Astrocyte (in vitro differentiated cells and primary cell): ENCODE measurements around the gene TPX2. TPM values are rescaled to one million over a fixed set of nuclear protein-coding genes. Genes with fewer than 3 reads are reported as not detected.

Source experiments
- DNase-seq: peaks from one replicate; pipeline ENCODE4 v3.0.0-alpha.2; 2010; ENCODE audit warnings: low read depth
- FAIRE-seq: peaks from 2 replicates; lab custom pipeline; 2011; peaks lifted over from hg19 to GRCh38; lab: Jason Lieb, UNC
- H2AFZ ChIP-seq: 2 replicates; pipeline ENCODE4 v1.6.0; 2012; ENCODE audit warnings: low read depth, low read length, inconsistent platforms
- H3K27ac ChIP-seq: 2 replicates; pipeline ENCODE4 v1.5.1; 2011; ENCODE audit warnings: low read depth, low read length, inconsistent platforms
- H3K27me3 ChIP-seq: 2 replicates; pipeline ENCODE4 v1.6.0; 2011; ENCODE audit warnings: low read length, inconsistent platforms; ENCODE audit not compliant: insufficient read depth
- H3K36me3 ChIP-seq: 2 replicates; pipeline ENCODE4 v1.5.1; 2011; ENCODE audit warnings: low read length, inconsistent platforms; ENCODE audit not compliant: insufficient read depth
- H3K4me1 ChIP-seq: 2 replicates; pipeline ENCODE4 v1.5.1; 2011; ENCODE audit warnings: low read length, inconsistent platforms; ENCODE audit not compliant: insufficient read depth
- H3K4me2 ChIP-seq: 2 replicates; pipeline ENCODE4 v1.6.0; 2012; ENCODE audit warnings: low read length, inconsistent platforms
- H3K4me3 ChIP-seq: 2 replicates; pipeline ENCODE4 v1.5.1; 2011; ENCODE audit warnings: low read depth, mild to moderate bottlenecking, low read length, inconsistent platforms; ENCODE audit not compliant: insufficient read depth
- H3K79me2 ChIP-seq: 2 replicates; pipeline ENCODE4 v1.6.0; 2012; ENCODE audit warnings: mild to moderate bottlenecking, low read length, inconsistent platforms; ENCODE audit not compliant: insufficient read depth
- H3K9ac ChIP-seq: 2 replicates; pipeline ENCODE4 v1.6.0; 2012; ENCODE audit warnings: mild to moderate bottlenecking, low read length, inconsistent platforms
- H3K9me3 ChIP-seq: 2 replicates; pipeline ENCODE4 v1.5.1; 2012; ENCODE audit warnings: low read depth, mild to moderate bottlenecking, low read length, inconsistent platforms; ENCODE audit not compliant: insufficient read depth
- H4K20me1 ChIP-seq: 2 replicates; pipeline ENCODE4 v1.6.0; 2012; ENCODE audit warnings: low read length, inconsistent platforms; ENCODE audit not compliant: insufficient read depth
- H3K27ac Mint-ChIP-seq: one replicate; pipeline ENCODE4 v1.8.0; 2021; ENCODE audit warnings: mild to moderate bottlenecking, mixed read lengths; ENCODE audit not compliant: unreplicated experiment
- H3K27me3 Mint-ChIP-seq: one replicate; pipeline ENCODE4 v1.8.0; 2021; ENCODE audit warnings: low read depth, mixed read lengths; ENCODE audit not compliant: unreplicated experiment
- H3K36me3 Mint-ChIP-seq: one replicate; pipeline ENCODE4 v1.8.0; 2021; ENCODE audit warnings: low read depth, mixed read lengths; ENCODE audit not compliant: unreplicated experiment
- H3K4me1 Mint-ChIP-seq: one replicate; pipeline ENCODE4 v1.8.0; 2021; ENCODE audit warnings: low read depth, mixed read lengths; ENCODE audit not compliant: unreplicated experiment
- H3K4me3 Mint-ChIP-seq: one replicate; pipeline ENCODE4 v1.8.0; 2021; ENCODE audit warnings: mild to moderate bottlenecking, moderate library complexity, mixed read lengths; ENCODE audit not compliant: unreplicated experiment
- H3K9me3 Mint-ChIP-seq: one replicate; pipeline ENCODE4 v1.8.0; 2021; ENCODE audit warnings: mild to moderate bottlenecking, mixed read lengths; ENCODE audit not compliant: unreplicated experiment
- CTCF ChIP-seq: IDR thresholded peaks from 2 replicates; pipeline ENCODE4 v1.5.1; 2011; ENCODE audit warnings: low read depth, mild to moderate bottlenecking, inconsistent platforms, low read length, moderate library complexity; ENCODE audit not compliant: insufficient read depth
- EZH2 ChIP-seq: IDR thresholded peaks from 2 replicates; pipeline ENCODE4 v1.6.1; 2012; ENCODE audit warnings: mild to moderate bottlenecking, low read length, inconsistent platforms; ENCODE audit not compliant: insufficient read depth
- total RNA-seq: library from RNA; stranded (reverse); gene quantifications from 2 replicates; pipeline ENCODE4 v1.2.1, GENCODE V29; 2021

TPX2 gene
- total RNA-seq, 1 donor from 2014 or later = 41.6 TPM

GRCh38 chr20:31806564-31807355, 67.7 kb downstream of the TPX2 start:
- Histone ChIP-seq H3K79me2 (no peaks in the 10 kb centered on the region), H3K4me1 (peaks cover 22% of the 10 kb centered on the region), H3K9me3 (no peaks in the 10 kb centered on the region), H2AFZ (no peak overlapping the region), H4K20me1 (no peaks in the 10 kb centered on the region), H3K9ac (no peak overlapping the region), H3K4me3 (no peak overlapping the region), H3K27ac (no peak overlapping the region), H3K36me3 (peaks cover 11% of the 10 kb centered on the region), H3K4me2 (no peak overlapping the region), H3K27me3 (no peaks in the 10 kb centered on the region)
- Mint-ChIP-seq H3K27me3 (no peaks in the 10 kb centered on the region), H3K36me3 (no peaks in the 10 kb centered on the region), H3K27ac (no peak overlapping the region), H3K4me3 (no peak overlapping the region), H3K4me1 (peaks cover 23% of the 10 kb centered on the region), H3K9me3 (no peaks in the 10 kb centered on the region)
- no peak for FAIRE-seq
- DNase-seq = peak; percentile 33
- no peak for TF ChIP-seq EZH2
- no peak for TF ChIP-seq CTCF

GRCh38 chr20:31808481-31808880, 69.4 kb downstream of the TPX2 start:
- Histone ChIP-seq H4K20me1 (no peaks in the 10 kb centered on the region), H3K4me3 (no peak overlapping the region), H3K27ac (no peak overlapping the region), H3K27me3 (no peaks in the 10 kb centered on the region), H3K4me2 (no peak overlapping the region), H3K9me3 (no peaks in the 10 kb centered on the region), H3K79me2 (no peaks in the 10 kb centered on the region), H2AFZ (no peak overlapping the region), H3K36me3 (peaks cover 7% of the 10 kb centered on the region), H3K9ac (no peak overlapping the region), H3K4me1 (peaks cover 36% of the 10 kb centered on the region)
- H3K4me3 Mint-ChIP-seq = no peak overlapping the region
- no peak for DNase-seq
- H3K4me1 Mint-ChIP-seq = peaks cover 38% of the 10 kb centered on the region
- FAIRE-seq = no peak
- no peaks in the 10 kb centered on the region for H3K9me3 Mint-ChIP-seq
- H3K36me3 Mint-ChIP-seq = no peaks in the 10 kb centered on the region
- H3K27ac Mint-ChIP-seq = no peak overlapping the region
- TF ChIP-seq CTCF (no peak), EZH2 (no peak)
- no peaks in the 10 kb centered on the region for H3K27me3 Mint-ChIP-seq

- Histone ChIP-seq H3K4me1 (peaks cover 36% of the 10 kb centered on the region), H3K27ac (peak overlapping the region; percentile 60), H3K9ac (no peak overlapping the region), H3K36me3 (peaks cover 2% of the 10 kb centered on the region), H4K20me1 (no peaks in the 10 kb centered on the region), H2AFZ (no peak overlapping the region), H3K4me3 (no peak overlapping the region), H3K79me2 (no peaks in the 10 kb centered on the region), H3K27me3 (no peaks in the 10 kb centered on the region), H3K4me2 (peak overlapping the region; percentile 17), H3K9me3 (no peaks in the 10 kb centered on the region)
- H3K4me1 Mint-ChIP-seq = peaks cover 36% of the 10 kb centered on the region
- TF ChIP-seq CTCF (no peak), EZH2 (no peak)
- no peak for DNase-seq
- no peaks in the 10 kb centered on the region for H3K27me3 Mint-ChIP-seq
- H3K27ac Mint-ChIP-seq = peak overlapping the region; percentile 7
- no peaks in the 10 kb centered on the region for H3K9me3 Mint-ChIP-seq
- H3K36me3 Mint-ChIP-seq = no peaks in the 10 kb centered on the region
- H3K4me3 Mint-ChIP-seq = no peak overlapping the region
- FAIRE-seq = no peak
Measured at GRCh38 chr20:31809661-31810060, 70.6 kb downstream of the TPX2 start.
